ENCODE measurements around the gene VIT. TPM values are rescaled to one million over a fixed set of nuclear protein-coding genes. Genes with fewer than 3 reads are reported as not detected.
A peak's percentile ranks its signal among the peaks of the same experiment; 100 is the strongest.

Gene VIT
- total and polyA plus RNA-seq, 2 experiments from 2014 or later, result not detected

DNA sequence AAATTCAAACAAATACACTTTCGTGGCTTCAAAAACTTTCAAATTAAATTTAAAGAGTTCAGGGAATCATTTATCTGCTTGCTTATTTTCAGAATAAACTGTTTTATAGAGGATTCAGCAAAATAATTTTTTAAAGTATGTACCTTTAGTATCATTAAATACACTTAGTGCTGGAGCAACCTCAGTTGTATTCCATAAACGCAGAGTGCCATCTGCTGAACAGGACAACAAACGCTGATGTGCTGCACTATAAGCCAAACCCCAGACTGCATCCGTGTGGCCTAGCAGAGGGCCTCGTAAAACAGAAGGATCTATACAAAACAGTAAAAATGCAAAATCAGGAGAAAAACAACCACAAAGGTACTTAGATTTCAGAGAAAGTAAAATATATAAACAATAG lies 161.2 kb downstream of the VIT start:
- Histone ChIP-seq H3K27ac (ENCODE audit: low read depth) (no peak overlapping the region), H2AFZ (no peak overlapping the region), H3K4me3 (no peak overlapping the region), H3K27me3 (ENCODE audit: insufficient read depth) (no peaks in the 10 kb centered on the region), H3K4me2 (no peak overlapping the region), H3F3A (replicated peaks; ENCODE audit: low read depth) (no peaks in the 10 kb centered on the region), H3K4me1 (ENCODE audit: insufficient read depth) (peaks cover 18% of the 10 kb centered on the region), H3K9me2 (ENCODE audit: insufficient read depth) (no peaks in the 10 kb centered on the region), H4K20me1 (replicated peaks; ENCODE audit: insufficient read depth) (no peaks in the 10 kb centered on the region), H3K36me3 (ENCODE audit: insufficient read depth) (no peaks in the 10 kb centered on the region; the same call in 1 of the 2 replicates), H3K79me2 (replicated peaks; ENCODE audit: insufficient read depth) (no peaks in the 10 kb centered on the region)
- Mint-ChIP-seq H3K4me3 (no peak overlapping the region), H3K27ac (no peak overlapping the region), H3K36me3 (ENCODE audit: low read depth) (peaks cover 16% of the 10 kb centered on the region; the same call in 2 of the 3 replicates), H3K9me3 (no peaks in the 10 kb centered on the region), H3K4me1 (peaks cover 5% of the 10 kb centered on the region), H3K27me3 (ENCODE audit: insufficient read depth, low read depth, poor library complexity) (peaks cover 2% of the 10 kb centered on the region)
- no peak for ATAC-seq
- DNase-seq (ENCODE audit: low spot score), result no peak
- TF ChIP-seq, protein P1, sequence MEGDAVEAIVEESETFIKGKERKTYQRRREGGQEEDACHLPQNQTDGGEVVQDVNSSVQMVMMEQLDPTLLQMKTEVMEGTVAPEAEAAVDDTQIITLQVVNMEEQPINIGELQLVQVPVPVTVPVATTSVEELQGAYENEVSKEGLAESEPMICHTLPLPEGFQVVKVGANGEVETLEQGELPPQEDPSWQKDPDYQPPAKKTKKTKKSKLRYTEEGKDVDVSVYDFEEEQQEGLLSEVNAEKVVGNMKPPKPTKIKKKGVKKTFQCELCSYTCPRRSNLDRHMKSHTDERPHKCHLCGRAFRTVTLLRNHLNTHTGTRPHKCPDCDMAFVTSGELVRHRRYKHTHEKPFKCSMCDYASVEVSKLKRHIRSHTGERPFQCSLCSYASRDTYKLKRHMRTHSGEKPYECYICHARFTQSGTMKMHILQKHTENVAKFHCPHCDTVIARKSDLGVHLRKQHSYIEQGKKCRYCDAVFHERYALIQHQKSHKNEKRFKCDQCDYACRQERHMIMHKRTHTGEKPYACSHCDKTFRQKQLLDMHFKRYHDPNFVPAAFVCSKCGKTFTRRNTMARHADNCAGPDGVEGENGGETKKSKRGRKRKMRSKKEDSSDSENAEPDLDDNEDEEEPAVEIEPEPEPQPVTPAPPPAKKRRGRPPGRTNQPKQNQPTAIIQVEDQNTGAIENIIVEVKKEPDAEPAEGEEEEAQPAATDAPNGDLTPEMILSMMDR (conservative IDR thresholded peaks at IDR 0.05; ENCODE audit: low read depth in 2 of 2), result peak in 1 of 2 experiments; percentile 32; a peak in 2 of 4 replicates
- TF ChIP-seq, protein P2, sequence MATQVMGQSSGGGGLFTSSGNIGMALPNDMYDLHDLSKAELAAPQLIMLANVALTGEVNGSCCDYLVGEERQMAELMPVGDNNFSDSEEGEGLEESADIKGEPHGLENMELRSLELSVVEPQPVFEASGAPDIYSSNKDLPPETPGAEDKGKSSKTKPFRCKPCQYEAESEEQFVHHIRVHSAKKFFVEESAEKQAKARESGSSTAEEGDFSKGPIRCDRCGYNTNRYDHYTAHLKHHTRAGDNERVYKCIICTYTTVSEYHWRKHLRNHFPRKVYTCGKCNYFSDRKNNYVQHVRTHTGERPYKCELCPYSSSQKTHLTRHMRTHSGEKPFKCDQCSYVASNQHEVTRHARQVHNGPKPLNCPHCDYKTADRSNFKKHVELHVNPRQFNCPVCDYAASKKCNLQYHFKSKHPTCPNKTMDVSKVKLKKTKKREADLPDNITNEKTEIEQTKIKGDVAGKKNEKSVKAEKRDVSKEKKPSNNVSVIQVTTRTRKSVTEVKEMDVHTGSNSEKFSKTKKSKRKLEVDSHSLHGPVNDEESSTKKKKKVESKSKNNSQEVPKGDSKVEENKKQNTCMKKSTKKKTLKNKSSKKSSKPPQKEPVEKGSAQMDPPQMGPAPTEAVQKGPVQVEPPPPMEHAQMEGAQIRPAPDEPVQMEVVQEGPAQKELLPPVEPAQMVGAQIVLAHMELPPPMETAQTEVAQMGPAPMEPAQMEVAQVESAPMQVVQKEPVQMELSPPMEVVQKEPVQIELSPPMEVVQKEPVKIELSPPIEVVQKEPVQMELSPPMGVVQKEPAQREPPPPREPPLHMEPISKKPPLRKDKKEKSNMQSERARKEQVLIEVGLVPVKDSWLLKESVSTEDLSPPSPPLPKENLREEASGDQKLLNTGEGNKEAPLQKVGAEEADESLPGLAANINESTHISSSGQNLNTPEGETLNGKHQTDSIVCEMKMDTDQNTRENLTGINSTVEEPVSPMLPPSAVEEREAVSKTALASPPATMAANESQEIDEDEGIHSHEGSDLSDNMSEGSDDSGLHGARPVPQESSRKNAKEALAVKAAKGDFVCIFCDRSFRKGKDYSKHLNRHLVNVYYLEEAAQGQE (IDR thresholded peaks at IDR 0.05; ENCODE audit: unreplicated experiment), result no peak

DNA sequence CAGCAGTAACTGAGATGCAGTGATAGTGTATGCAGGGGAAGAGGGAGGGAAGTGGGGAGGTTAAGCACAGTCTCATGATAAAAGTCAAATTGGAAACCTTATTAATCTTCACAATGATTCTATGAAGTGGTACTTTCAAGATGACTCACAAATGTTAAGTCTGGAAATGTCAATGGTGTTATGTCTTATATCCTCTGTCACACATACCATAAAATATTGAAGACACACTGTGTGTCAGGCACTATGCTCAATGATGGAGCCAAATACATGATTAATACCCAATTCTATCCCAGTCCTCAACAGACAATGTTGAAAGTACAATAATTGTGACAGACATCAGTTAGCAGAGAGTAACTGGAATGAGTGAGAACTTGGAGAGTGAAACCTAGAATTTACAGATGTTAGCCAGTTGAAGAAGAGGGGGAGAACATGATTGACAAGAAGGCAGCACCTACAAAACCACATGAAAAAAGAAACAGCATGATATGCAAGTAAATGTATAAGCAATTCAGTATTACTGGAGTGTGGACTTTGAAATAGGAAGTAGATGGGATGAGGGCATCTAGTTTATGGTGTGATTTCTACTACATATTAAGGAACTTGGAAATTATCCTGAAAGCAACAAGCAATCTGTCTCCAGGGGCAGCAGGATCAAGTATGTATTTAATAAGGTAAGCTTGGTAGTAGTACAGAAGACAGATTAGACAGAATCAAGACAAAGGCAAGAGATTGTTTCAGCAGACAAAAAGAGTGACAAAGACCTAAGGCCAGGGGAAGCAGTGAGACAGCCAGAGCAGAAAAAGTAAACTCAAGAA lies 162.3 kb downstream of the VIT start:
- no peaks in the 10 kb centered on the region for H3K9me3 Mint-ChIP-seq

More for the DNA sequence above, 162.3 kb downstream of the VIT start:
- DNase-seq (ENCODE audit: low spot score), result no peak
- Mint-ChIP-seq H3K27me3 (ENCODE audit: insufficient read depth, low read depth, poor library complexity) (no peaks in the 10 kb centered on the region), H3K4me3 (no peak overlapping the region), H3K36me3 (ENCODE audit: low read depth) (peaks cover 25% of the 10 kb centered on the region), H3K4me1 (peaks cover 5% of the 10 kb centered on the region), H3K27ac (no peak overlapping the region)
- Histone ChIP-seq H3K4me2 (no peak overlapping the region), H3K4me1 (ENCODE audit: insufficient read depth) (peaks cover 18% of the 10 kb centered on the region), H3F3A (replicated peaks; ENCODE audit: low read depth) (no peaks in the 10 kb centered on the region), H4K20me1 (replicated peaks; ENCODE audit: insufficient read depth) (no peaks in the 10 kb centered on the region), H3K9me2 (ENCODE audit: insufficient read depth) (no peaks in the 10 kb centered on the region), H3K79me2 (replicated peaks; ENCODE audit: insufficient read depth) (no peaks in the 10 kb centered on the region), H3K27ac (ENCODE audit: low read depth) (0 out of 2 replicates have a peak overlapping the region, but pooled peaks have one; percentile 21), H3K36me3 (ENCODE audit: insufficient read depth) (no peaks in the 10 kb centered on the region; the same call in 1 of the 2 replicates), H3K27me3 (ENCODE audit: insufficient read depth) (no peaks in the 10 kb centered on the region), H3K4me3 (no peak overlapping the region), H2AFZ (no peak overlapping the region)
- ATAC-seq, result no peak
- TF ChIP-seq, protein P2 (IDR thresholded peaks at IDR 0.05; ENCODE audit: unreplicated experiment), result no peak
- TF ChIP-seq ZNF331 (CRISPR knock-in tag; IDR thresholded peaks at IDR 0.05; ENCODE audit: low read depth), result no peak
- TF ChIP-seq ZNF114 (CRISPR knock-in tag; IDR thresholded peaks at IDR 0.05), result no peak
- no peak for TF ChIP-seq CREB1 (CRISPR knock-in tag; IDR thresholded peaks at IDR 0.05; ENCODE audit: low read depth)

All from GM23338 (cell line).